Tibial nerve (tissue), 3 donors: ENCODE data around the gene LGALS12.

Experiments
- CTCF ChIP-seq, 5 experiments: fragments of 200-600 bp in 3 of 5; fragments of 450-650 bp in 2 of 5; sonication (generic) in 3 of 5; IDR thresholded peaks; one replicate each; pipeline ENCODE4 v1.5.1; 2016 to 2019; ENCODE audit warnings: antibody characterized with exemption in 5 of 5, mild to moderate bottlenecking in 3 of 5, moderate library complexity in 2 of 5
- POLR2A ChIP-seq, 2 donors: fragments of 450-650 bp; IDR thresholded peaks; one replicate each; pipeline ENCODE4 v1.6.1; 2017; ENCODE audit warnings: antibody characterized with exemption in 2 of 2, mild to moderate bottlenecking in 2 of 2, moderate library complexity in 2 of 2

DNA sequence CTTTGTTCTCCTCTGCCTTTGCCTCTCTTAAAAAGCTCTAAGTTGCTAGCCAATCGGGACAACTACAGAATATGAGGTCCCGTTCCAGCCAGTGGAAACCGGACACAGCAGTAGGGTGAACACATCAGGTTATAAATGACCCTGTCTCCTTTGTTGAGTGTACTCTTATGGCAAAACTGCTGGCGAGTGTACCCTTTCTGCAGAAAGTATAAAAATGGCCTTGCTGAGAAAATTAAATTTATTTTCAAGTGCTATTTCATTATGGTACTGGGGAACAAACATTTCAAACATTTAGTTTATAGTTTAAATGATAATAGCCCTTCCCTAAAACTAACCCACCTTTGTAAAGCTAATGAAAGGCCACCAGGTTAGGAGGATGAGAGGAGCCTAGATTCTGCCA lies 6.0 kb upstream of the LGALS12 start:
- TF ChIP-seq CTCF (IDR thresholded peaks at IDR 0.05) (no peak), POLR2A (IDR thresholded peaks at IDR 0.05) (no peak)
